Aorta (tissue), 5 donors: ENCODE data around the gene HLA-DRB1. TPM values are rescaled to one million over a fixed set of nuclear protein-coding genes. Genes with fewer than 3 reads are reported as not detected.
A peak's percentile ranks its signal among the peaks of the same experiment; 100 is the strongest.
"Not testable (repeated sequence)": the region's sequence is repeated elsewhere in the genome, so short reads cannot be mapped to it uniquely, and the experiment has no call there.

Source experiments
- ATAC-seq: fragments of 200-7000 bp; cut with Tn5 transposase; one replicate; pipeline ENCODE4 v1.9.1; 2022; ENCODE audit warnings: moderate library complexity; ENCODE audit not compliant: low FRiP score
- DNase-seq, 2 donors: peaks; one replicate each; pipeline ENCODE4 v3.0.0-alpha.2; 2020
- H3K27ac ChIP-seq, 2 donors: one replicate each; pipeline ENCODE4 v1.5.1; 2013; ENCODE audit warnings: low read length in 2 of 2, mild to moderate bottlenecking in 2 of 2, moderate library complexity in 2 of 2, control low read depth in 1 of 2, inconsistent platforms in 1 of 2, low read depth in 1 of 2
- H3K27me3 ChIP-seq, 2 donors: one replicate each; pipeline ENCODE4 v1.6.1; 2013; ENCODE audit warnings: control low read depth in 1 of 2, low read length in 1 of 2, mild to moderate bottlenecking in 1 of 2, moderate library complexity in 1 of 2; ENCODE audit not compliant: insufficient read depth in 2 of 2, control insufficient read depth in 1 of 2
- H3K36me3 ChIP-seq, 2 donors: one replicate each; pipeline ENCODE4 v1.6.1; 2013; ENCODE audit warnings: control low read depth in 1 of 2, low read length in 1 of 2, mild to moderate bottlenecking in 1 of 2; ENCODE audit not compliant: insufficient read depth in 2 of 2, control insufficient read depth in 1 of 2
- H3K4me1 ChIP-seq, 2 donors: one replicate each; pipeline ENCODE4 v1.6.1; 2013; ENCODE audit warnings: low read length in 2 of 2, control low read depth in 1 of 2, mild to moderate bottlenecking in 1 of 2, moderate library complexity in 1 of 2; ENCODE audit not compliant: insufficient read depth in 2 of 2, control insufficient read depth in 1 of 2
- H3K4me3 ChIP-seq, 2 donors: one replicate each; pipeline ENCODE4 v1.5.1; 2013; ENCODE audit warnings: low read length in 2 of 2, control low read depth in 1 of 2, mild to moderate bottlenecking in 1 of 2
- H3K9me3 ChIP-seq: one replicate; pipeline ENCODE4 v1.6.1; 2013; ENCODE audit warnings: mild to moderate bottlenecking, low read length; ENCODE audit not compliant: control insufficient read depth
- WGBS, 2 donors: extraction: QIAGEN DNeasy Blood & Tissue Kit; methylation state at CpG; one replicate each; pipeline ENCODE4 v1.1.7; 2013; 5-methylcytosine and 5-hydroxymethylcytosine counted together
- intact Hi-C, 2 donors: fragments of 100-400 bp; cut with DNase I; formaldehyde crosslinking; loops; one replicate each; pipeline versions ENCODE4 v1.14.2 to v1.15.0; 2022
- polyA plus RNA-seq, 2 donors: library from polyadenylated mRNA; stranded (reverse); fragments of 200-250 nt; gene quantifications; one replicate each; pipeline ENCODE4 v1.2.3, GENCODE V29; 2013
- total RNA-seq, 2 donors: library from RNA; stranded (reverse); fragmentation: NEBNext Ultra II Directional; extraction: Animal tissue kit (Norgen Biotek cat#: 25700); gene quantifications; one replicate each; pipeline ENCODE4 v1.2.1, GENCODE V29; 2021
- donor health status: healthy with polysubstance abuse.
- donor health status: Bipolar disorder and iron deficiency.
- donor health status: DM: no; HTN: no; CAD: no.
- donor health status: DM: no; HTN: no; CAD: no.
- donor health status: DM: yes; HTN: yes; CAD: no.

Gene HLA-DRB1
- total and polyA plus RNA-seq, 4 donors = 18.5 to 157 (median 114) TPM

DNA sequence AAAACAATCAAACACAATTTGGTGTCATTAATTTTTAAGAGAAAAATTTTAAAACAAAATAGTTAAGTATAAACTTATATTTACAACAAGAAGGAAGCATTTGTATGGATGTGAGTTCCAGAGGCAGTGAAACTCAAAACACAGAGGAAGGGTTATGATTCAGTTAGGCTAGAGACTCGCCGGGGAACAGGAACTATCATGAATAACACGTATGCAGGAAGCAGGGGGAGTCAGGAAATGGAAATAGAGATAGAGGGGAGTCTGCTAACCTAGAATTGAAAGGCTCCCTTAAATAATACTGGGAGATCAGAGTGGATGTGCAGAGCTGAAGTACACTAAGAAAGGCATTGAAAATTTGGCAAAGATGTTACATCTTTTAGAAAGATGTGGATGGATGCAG is 14.2 kb upstream of the HLA-DRB1 start:
- DNase-seq (no peak), ATAC-seq (peak; percentile 15)
- intact Hi-C loops = no loop called here
- Histone ChIP-seq H3K36me3 (no peaks in the 10 kb centered on the region), H3K4me3 (no peak overlapping the region), H3K27me3 (no peaks in the 10 kb centered on the region), H3K9me3 (no peaks in the 10 kb centered on the region), H3K4me1 (no peaks in the 10 kb centered on the region), H3K27ac (no peak overlapping the region)
- WGBS, 2 donors = 13 to 14% methylated on average over 3 of the region's 3 CpGs

DNA sequence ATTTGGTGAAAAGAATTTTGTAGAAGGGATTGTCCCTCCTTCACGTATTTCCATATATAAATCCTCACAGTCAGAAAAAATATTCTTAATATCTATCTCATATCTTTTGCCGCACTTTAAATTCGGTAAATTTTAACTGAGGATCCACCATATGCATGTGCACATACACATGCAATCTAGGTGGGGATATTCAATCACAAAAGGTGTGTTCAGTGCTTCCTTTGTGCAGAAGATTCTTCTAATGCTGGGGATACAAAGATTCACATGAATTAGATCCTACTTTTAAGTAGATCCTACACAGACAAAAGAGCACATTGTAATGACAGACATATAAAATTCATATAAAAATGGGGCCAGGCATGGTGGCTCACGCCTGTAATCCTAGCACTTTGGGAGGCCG is 13.6 kb upstream of the HLA-DRB1 start:
- intact Hi-C loops = no loop called here
- no peak for ATAC-seq
- H3K9me3 ChIP-seq = no peaks in the 10 kb centered on the region
- H3K27me3 ChIP-seq = no peaks in the 10 kb centered on the region
- no peaks in the 10 kb centered on the region for H3K36me3 ChIP-seq
- no peak for DNase-seq
- H3K4me1 ChIP-seq = no peaks in the 10 kb centered on the region
- no peak overlapping the region for H3K27ac ChIP-seq
- H3K4me3 ChIP-seq = no peak overlapping the region
- 64 to 66% methylated on average over 3 of the region's 5 CpGs for WGBS, 2 donors

GRCh38 chr6:32602383-32602782 is 12.7 kb upstream of the HLA-DRB1 start:
- Histone ChIP-seq H3K9me3 (no peaks in the 10 kb centered on the region), H3K4me1 (no peaks in the 10 kb centered on the region), H3K27ac (no peak overlapping the region), H3K4me3 (no peak overlapping the region), H3K36me3 (no peaks in the 10 kb centered on the region), H3K27me3 (no peaks in the 10 kb centered on the region)
- DNase-seq (no peak), ATAC-seq (no peak)
- intact Hi-C loops = no loop called here
- 61 to 64% methylated on average over 3 of the region's 3 CpGs for WGBS, 2 donors

GRCh38 chr6:32597024-32597423 is 7.4 kb upstream of the HLA-DRB1 start:
- ATAC-seq (no peak), DNase-seq (no peak)
- intact Hi-C loops = no loop called here
- no peak overlapping the region for H3K27ac ChIP-seq
- no peaks in the 10 kb centered on the region for H3K36me3 ChIP-seq
- no peak overlapping the region for H3K4me3 ChIP-seq
- no peaks in the 10 kb centered on the region for H3K4me1 ChIP-seq
- H3K27me3 ChIP-seq = no peaks in the 10 kb centered on the region
- no peaks in the 10 kb centered on the region for H3K9me3 ChIP-seq

DNA sequence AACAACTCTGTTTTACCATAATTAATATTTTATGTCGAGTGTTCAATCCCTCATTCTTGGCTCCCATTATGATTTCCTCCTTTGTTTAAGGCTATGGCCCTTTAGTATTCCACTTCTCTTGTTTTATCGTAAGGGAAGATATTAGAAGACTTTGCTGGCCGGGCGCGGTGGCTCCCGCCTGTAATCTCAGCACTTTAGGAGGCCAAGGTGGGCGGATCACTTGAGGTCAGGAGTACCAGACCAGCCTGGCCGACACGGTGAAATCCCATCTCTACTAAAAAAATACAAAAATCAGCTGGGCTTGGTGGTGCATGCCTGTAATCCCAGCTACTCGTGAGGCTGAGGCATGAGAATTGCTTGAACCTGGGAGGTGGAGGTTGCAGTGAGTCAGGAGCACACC is 1.1 kb upstream of the HLA-DRB1 start:
- DNase-seq, H3K27ac ChIP-seq, H3K27me3 ChIP-seq, H3K4me1 ChIP-seq, H3K4me3 ChIP-seq, H3K9me3 ChIP-seq, H3K36me3 ChIP-seq, ATAC-seq, intact Hi-C loops: not testable (repeated sequence)
- WGBS, 2 donors = no CpG with 5 or more reads among the region's 10 CpGs

GRCh38 chr6:32588156-32588555 is 1.5 kb downstream of the HLA-DRB1 start:
- H3K27ac ChIP-seq = no peak overlapping the region
- H3K36me3 ChIP-seq = no peaks in the 10 kb centered on the region
- no peaks in the 10 kb centered on the region for H3K27me3 ChIP-seq
- WGBS, 2 donors = 88 to 89% methylated on average over 2 of the region's 2 CpGs
- H3K9me3 ChIP-seq = no peaks in the 10 kb centered on the region
- intact Hi-C loops = loop anchor here in 1 of 2 donors (10.0 kb wide), 1 partner anchor 63 kb away; no protein-coding TSS in a partner anchor
- DNase-seq = no peak
- no peak overlapping the region for H3K4me3 ChIP-seq
- ATAC-seq = no peak
- no peaks in the 10 kb centered on the region for H3K4me1 ChIP-seq

DNA sequence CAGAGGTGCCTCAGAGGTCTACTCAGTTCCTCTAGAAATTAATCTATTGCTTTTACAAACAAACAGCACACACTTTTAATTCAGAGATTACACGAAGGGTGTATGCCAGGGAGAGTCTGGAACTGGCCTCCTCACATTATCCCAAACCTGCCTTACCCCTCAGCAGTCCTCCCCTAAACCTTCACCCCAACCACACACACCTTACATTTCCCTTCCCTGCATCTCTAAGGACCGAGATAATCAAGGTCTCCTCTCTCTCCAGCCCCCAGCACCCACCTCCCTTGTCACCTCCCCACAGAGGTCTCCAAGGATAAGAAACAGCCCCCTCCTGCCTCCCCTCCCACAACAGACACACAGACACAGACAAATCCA is 6.1 kb downstream of the HLA-DRB1 start:
- H3K36me3 ChIP-seq = no peaks in the 10 kb centered on the region
- DNase-seq = no peak
- no peaks in the 10 kb centered on the region for H3K9me3 ChIP-seq
- H3K4me3 ChIP-seq = no peak overlapping the region
- no peak for ATAC-seq
- 0 to 1% methylated on average over 2 of the region's 2 CpGs for WGBS, 2 donors
- H3K4me1 ChIP-seq = no peaks in the 10 kb centered on the region
- intact Hi-C loops = loop anchor here in 1 of 2 donors (10.0 kb wide), 1 partner anchor 59 kb away; no protein-coding TSS in a partner anchor
- H3K27ac ChIP-seq = no peak overlapping the region
- no peaks in the 10 kb centered on the region for H3K27me3 ChIP-seq

GRCh38 chr6:32581315-32582095 is 8.1 kb downstream of the HLA-DRB1 start:
- Histone ChIP-seq H3K4me1 (no peaks in the 10 kb centered on the region), H3K27me3 (no peaks in the 10 kb centered on the region), H3K9me3 (no peaks in the 10 kb centered on the region), H3K36me3 (no peaks in the 10 kb centered on the region), H3K27ac (no peak overlapping the region), H3K4me3 (no peak overlapping the region)
- no peak for DNase-seq
- 33 to 37% methylated on average over 6 to 8 of the region's 8 CpGs for WGBS, 2 donors
- no peak for ATAC-seq
- intact Hi-C loops = loop anchor here in 1 of 2 donors (10.0 kb wide), 1 partner anchor 57 kb away; no protein-coding TSS in a partner anchor

DNA sequence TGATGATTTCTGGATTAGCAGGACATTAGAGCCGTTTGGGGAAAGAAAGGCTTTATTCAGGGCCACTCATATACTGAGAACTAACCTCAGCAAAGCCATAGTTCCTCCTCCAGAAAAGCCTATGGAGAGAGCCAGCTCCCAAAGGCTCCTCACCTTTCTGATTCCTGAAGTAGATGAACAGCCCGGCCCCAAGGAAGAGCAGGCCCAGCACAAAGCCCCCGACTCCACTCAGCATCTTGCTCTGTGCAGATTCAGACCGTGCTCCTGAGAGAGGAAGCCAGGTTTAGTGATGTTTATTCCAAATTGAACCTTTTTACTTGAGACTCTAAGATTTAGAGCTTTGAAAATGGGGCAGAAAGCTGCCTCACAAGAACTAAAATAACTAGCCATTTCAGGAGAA is 9.1 kb downstream of the HLA-DRB1 start:
- H3K4me1 ChIP-seq = no peaks in the 10 kb centered on the region
- H3K27me3 ChIP-seq = no peaks in the 10 kb centered on the region
- no peak overlapping the region for H3K27ac ChIP-seq
- ATAC-seq (no peak), DNase-seq (no peak)
- H3K36me3 ChIP-seq = no peaks in the 10 kb centered on the region
- H3K9me3 ChIP-seq = no peaks in the 10 kb centered on the region
- H3K4me3 ChIP-seq = no peak overlapping the region
- intact Hi-C loops = loop anchor here in 1 of 2 donors (10.0 kb wide), 1 partner anchor 56 kb away; no protein-coding TSS in a partner anchor
- WGBS, 2 donors = 79% methylated on average over 4 of the region's 4 CpGs
